ENCODE measurements around the gene TBC1D14. TPM values are rescaled to one million over a fixed set of nuclear protein-coding genes. Genes with fewer than 3 reads are reported as not detected.

TBC1D14 gene
- total RNA-seq, 3 donors from 2014 or later (not counting 1 experiment from before 2014, with no cell fraction given), result 36.0 to 54.7 (median 53.2) TPM

DNA sequence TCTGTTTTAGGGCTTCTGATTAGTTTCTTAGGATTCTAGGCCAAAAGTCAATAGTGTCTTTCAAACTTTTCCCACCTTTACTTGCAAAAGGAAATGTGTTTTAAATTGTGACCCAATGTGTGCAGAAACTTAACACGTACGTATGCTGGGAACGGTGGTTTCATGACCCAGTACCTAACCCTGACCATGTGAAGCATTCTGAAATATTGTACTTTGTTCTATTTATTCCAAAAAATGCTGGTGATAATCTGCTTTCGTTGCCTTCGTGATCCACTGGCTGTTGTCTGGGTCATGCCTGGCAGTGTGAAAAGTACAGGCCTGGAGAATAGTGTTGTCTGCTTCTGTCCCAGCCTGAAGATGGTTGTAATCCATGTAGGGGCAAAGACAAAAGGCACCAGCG is 106.9 kb downstream of the TBC1D14 start:
- no peak overlapping the region for H3K4me3 ChIP-seq (ENCODE audit: low read length)
- 96% methylated on average over 6 of the region's 6 CpGs for WGBS (ENCODE audit: insufficient coverage)
- H3K36me3 Mint-ChIP-seq, result peaks cover 10% of the 10 kb centered on the region
- no peaks in the 10 kb centered on the region for H3K9me3 Mint-ChIP-seq
- H3K4me3 Mint-ChIP-seq, result no peak overlapping the region
- H3K27me3 ChIP-seq (ENCODE audit: control insufficient read depth, insufficient read depth, low read length), result no peaks in the 10 kb centered on the region
- H3K27me3 Mint-ChIP-seq (ENCODE audit: low read depth in 2 of 2), result no peaks in the 10 kb centered on the region
- peaks cover 0 to 5% of the 10 kb centered on the region in 2 donors for H3K4me1 Mint-ChIP-seq
- no peak overlapping the region for H3K27ac Mint-ChIP-seq
- DNase-seq, result no peak
- H3K4me1 ChIP-seq (ENCODE audit: control insufficient read depth, insufficient read depth, low read length), result no peaks in the 10 kb centered on the region
- ATAC-seq, result no peak
- H3K9me3 ChIP-seq (ENCODE audit: control insufficient read depth, insufficient read depth, low read length), result no peaks in the 10 kb centered on the region
- H3K27ac ChIP-seq (ENCODE audit: low read length), result no peak overlapping the region
- TF ChIP-seq CTCF (IDR thresholded peaks at IDR 0.05), result no peak
- peaks cover 51% of the 10 kb centered on the region for H3K36me3 ChIP-seq (ENCODE audit: control insufficient read depth, insufficient read depth, low read length)
- intact Hi-C loops (cut with micrococcal nuclease), result no loop called here

- Mint-ChIP-seq H3K27me3 (ENCODE audit: low read depth in 2 of 2) (no peaks in the 10 kb centered on the region), H3K4me1 (peaks cover 0 to 12% of the 10 kb centered on the region in 2 donors), H3K9me3 (no peaks in the 10 kb centered on the region), H3K36me3 (peaks cover 10% of the 10 kb centered on the region), H3K4me3 (no peak overlapping the region), H3K27ac (no peak overlapping the region)
- Histone ChIP-seq H3K9me3 (ENCODE audit: control insufficient read depth, insufficient read depth, low read length) (no peaks in the 10 kb centered on the region), H3K36me3 (ENCODE audit: control insufficient read depth, insufficient read depth, low read length) (peaks cover 55% of the 10 kb centered on the region), H3K27ac (ENCODE audit: low read length) (no peak overlapping the region), H3K27me3 (ENCODE audit: control insufficient read depth, insufficient read depth, low read length) (no peaks in the 10 kb centered on the region), H3K4me3 (ENCODE audit: low read length) (no peak overlapping the region), H3K4me1 (ENCODE audit: control insufficient read depth, insufficient read depth, low read length) (no peaks in the 10 kb centered on the region)
- intact Hi-C loops (cut with micrococcal nuclease), result no loop called here
- DNase-seq, result no peak
- WGBS (ENCODE audit: insufficient coverage), result 96% methylated on average over 6 of the region's 6 CpGs
- ATAC-seq, result no peak
- no peak for TF ChIP-seq CTCF (IDR thresholded peaks at IDR 0.05)
Measured at GRCh38 chr4:7017446-7018048, 107.9 kb downstream of the TBC1D14 start.

GRCh38 chr4:7018281-7018680 is 108.7 kb downstream of the TBC1D14 start:
- no peaks in the 10 kb centered on the region for H3K4me1 ChIP-seq (ENCODE audit: control insufficient read depth, insufficient read depth, low read length)
- peaks cover 10% of the 10 kb centered on the region for H3K36me3 Mint-ChIP-seq
- no peak overlapping the region for H3K27ac ChIP-seq (ENCODE audit: low read length)
- H3K36me3 ChIP-seq (ENCODE audit: control insufficient read depth, insufficient read depth, low read length), result peaks cover 48% of the 10 kb centered on the region
- no peak overlapping the region for H3K4me3 Mint-ChIP-seq
- WGBS (ENCODE audit: insufficient coverage), result 96% methylated on average over 9 of the region's 9 CpGs
- intact Hi-C loops (cut with micrococcal nuclease), result no loop called here
- H3K4me3 ChIP-seq (ENCODE audit: low read length), result no peak overlapping the region
- no peaks in the 10 kb centered on the region for H3K27me3 Mint-ChIP-seq (ENCODE audit: low read depth in 2 of 2)
- TF ChIP-seq CTCF (IDR thresholded peaks at IDR 0.05), result no peak
- DNase-seq (no peak), ATAC-seq (no peak)
- no peaks in the 10 kb centered on the region for H3K9me3 Mint-ChIP-seq
- no peaks in the 10 kb centered on the region for H3K9me3 ChIP-seq (ENCODE audit: control insufficient read depth, insufficient read depth, low read length)
- no peak overlapping the region for H3K27ac Mint-ChIP-seq
- peaks cover 0 to 12% of the 10 kb centered on the region in 2 donors for H3K4me1 Mint-ChIP-seq
- no peaks in the 10 kb centered on the region for H3K27me3 ChIP-seq (ENCODE audit: control insufficient read depth, insufficient read depth, low read length)

DNA sequence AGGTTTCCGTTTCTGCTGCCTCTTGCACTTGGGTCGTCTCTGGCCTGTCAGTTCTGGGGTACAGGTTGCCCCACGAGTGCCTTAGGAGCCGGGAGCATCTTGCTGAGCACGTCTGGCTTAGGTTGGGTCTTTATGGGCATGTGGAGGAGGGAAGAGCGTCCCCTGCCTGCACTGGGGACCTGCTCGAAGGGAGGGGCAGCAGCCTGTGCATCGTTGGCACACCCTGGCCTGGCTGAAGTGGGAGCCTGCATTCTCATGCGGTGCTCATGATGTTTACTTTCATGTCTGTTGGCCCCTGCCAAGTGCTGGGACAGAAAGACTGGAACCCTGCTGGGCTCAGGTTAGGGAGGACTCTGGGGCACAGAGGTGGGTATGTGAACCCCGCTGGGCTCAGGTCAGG is 109.7 kb downstream of the TBC1D14 start:
- no peaks in the 10 kb centered on the region for H3K27me3 Mint-ChIP-seq (ENCODE audit: low read depth in 2 of 2)
- WGBS (ENCODE audit: insufficient coverage), result 98% methylated on average over 9 of the region's 10 CpGs
- no peak overlapping the region for H3K27ac Mint-ChIP-seq

More for the DNA sequence above, 109.7 kb downstream of the TBC1D14 start:
- intact Hi-C loops (cut with micrococcal nuclease), result no loop called here
- ATAC-seq, result no peak
- Histone ChIP-seq H3K36me3 (ENCODE audit: control insufficient read depth, insufficient read depth, low read length) (peaks cover 43% of the 10 kb centered on the region), H3K4me1 (ENCODE audit: control insufficient read depth, insufficient read depth, low read length) (no peaks in the 10 kb centered on the region), H3K27ac (ENCODE audit: low read length) (no peak overlapping the region), H3K27me3 (ENCODE audit: control insufficient read depth, insufficient read depth, low read length) (no peaks in the 10 kb centered on the region), H3K9me3 (ENCODE audit: control insufficient read depth, insufficient read depth, low read length) (no peaks in the 10 kb centered on the region), H3K4me3 (ENCODE audit: low read length) (no peak overlapping the region)
- Mint-ChIP-seq H3K4me1 (peaks cover 0 to 12% of the 10 kb centered on the region in 2 donors), H3K9me3 (no peaks in the 10 kb centered on the region), H3K4me3 (no peak overlapping the region), H3K36me3 (peaks cover 9% of the 10 kb centered on the region)
- no peak for TF ChIP-seq CTCF (IDR thresholded peaks at IDR 0.05)
- no peak for DNase-seq

All from natural killer cell (primary cell).